Endothelial cell of umbilical vein (primary cell): ENCODE measurements around the gene CNTN1. TPM values are rescaled to one million over a fixed set of nuclear protein-coding genes. Genes with fewer than 3 reads are reported as not detected.

Source experiments
- BruUV-seq: library from RNA; stranded (reverse); fragments of 400-500 nt; replicated peaks from 2 replicates; lab custom pipeline; 2021; lab: Mats Ljungman, UMichigan
- CTCF ChIA-PET: fragments of 300-600, 350-600 bp; sonication (Branson Sonifier 250); formaldehyde crosslinking; loops from one replicate; lab custom pipeline; 2021; ENCODE audit warnings: antibody characterized with exemption, inconsistent platforms; lab: Charles Lee
- POLR2A ChIA-PET: fragments of 300-600, 350-600 bp; sonication (Branson Sonifier 250); formaldehyde crosslinking; loops from one replicate; lab custom pipeline; 2021; ENCODE audit warnings: antibody characterized with exemption, inconsistent platforms; lab: Charles Lee
- DNase-seq: peaks from one replicate; pipeline ENCODE4 v3.0.0-alpha.2; 2011; ENCODE audit warnings: low read depth, low spot score
- FAIRE-seq: peaks from 2 replicates; lab custom pipeline; 2011; peaks lifted over from hg19 to GRCh38; lab: Jason Lieb, UNC
- H2AFZ ChIP-seq: 2 replicates; pipeline ENCODE4 v1.6.0; 2012; ENCODE audit warnings: low read depth, low read length, control low read depth, inconsistent platforms
- H3K27ac ChIP-seq: 2 replicates; pipeline ENCODE4 v1.5.1; 2011; ENCODE audit warnings: low read depth, mild to moderate bottlenecking, control low read depth, low read length, moderate library complexity; ENCODE audit not compliant: insufficient read depth
- H3K27me3 ChIP-seq, 2 experiments: 2 replicates each; pipeline versions ENCODE4 v1.6.0 to v1.6.1; 2011; ENCODE audit warnings: low read length in 2 of 2, mixed read lengths in 1 of 2; ENCODE audit not compliant: control insufficient read depth in 2 of 2, insufficient read depth in 2 of 2
- H3K36me3 ChIP-seq, 2 experiments: 2 replicates in 1 of 2; 3 replicates in 1 of 2; pipeline ENCODE4 v1.5.1; 2011; ENCODE audit warnings: low read length in 2 of 2, mild to moderate bottlenecking in 1 of 2, moderate library complexity in 1 of 2; ENCODE audit not compliant: control insufficient read depth in 2 of 2, insufficient read depth in 2 of 2; ENCODE audit errors: extremely low read depth in 1 of 2
- H3K4me1 ChIP-seq: 3 replicates; pipeline ENCODE4 v1.5.1; 2011; ENCODE audit warnings: mild to moderate bottlenecking, low read length; ENCODE audit not compliant: control insufficient read depth, insufficient read depth; ENCODE audit errors: extremely low read depth
- H3K4me2 ChIP-seq: 2 replicates; pipeline ENCODE4 v1.6.1; 2011; ENCODE audit warnings: low read length, control low read depth, mixed read lengths; ENCODE audit not compliant: insufficient read depth
- H3K4me3 ChIP-seq, 3 experiments: fragments of 200-600 bp in 1 of 3; sonication (generic), shearing (Covaris generic) in 1 of 3; replicated peaks in 1 of 3; 2 replicates each; pipeline ENCODE4 v1.5.1; 2011 to 2016; ENCODE audit warnings: control low read depth in 3 of 3, low read length in 3 of 3, mild to moderate bottlenecking in 2 of 3, inconsistent platforms in 1 of 3, low read depth in 1 of 3, moderate library complexity in 1 of 3; ENCODE audit not compliant: insufficient read depth in 1 of 3
- H3K79me2 ChIP-seq: 2 replicates; pipeline ENCODE4 v1.6.0; 2012; ENCODE audit warnings: low read length, inconsistent platforms; ENCODE audit not compliant: control insufficient read depth, insufficient read depth
- H3K9ac ChIP-seq: replicated peaks from 2 replicates; pipeline ENCODE3; 2011; ENCODE audit warnings: low read length, control low read depth; ENCODE audit not compliant: insufficient read depth; ENCODE audit errors: extremely low read depth
- H3K9me1 ChIP-seq: replicated peaks from 3 replicates; pipeline ENCODE4 v1.6.0; 2011; ENCODE audit warnings: mild to moderate bottlenecking, low read length; ENCODE audit not compliant: control insufficient read depth, insufficient read depth; ENCODE audit errors: extremely low read depth
- H3K9me3 ChIP-seq: replicated peaks from 2 replicates; pipeline ENCODE4 v1.5.1; 2012; ENCODE audit warnings: low read length, inconsistent platforms; ENCODE audit not compliant: control insufficient read depth, insufficient read depth
- H4K20me1 ChIP-seq: replicated peaks from 2 replicates; pipeline ENCODE3; 2011; ENCODE audit warnings: mild to moderate bottlenecking, low read length; ENCODE audit not compliant: control insufficient read depth, insufficient read depth; ENCODE audit errors: extremely low read depth
- CTCF ChIP-seq, 2 donors: IDR thresholded peaks; 1 replicate in 1 of 2; 2 replicates in 1 of 2; pipeline ENCODE4 v1.5.1; 2011; ENCODE audit warnings: low read length in 2 of 2, mild to moderate bottlenecking in 2 of 2, moderate library complexity in 2 of 2, control low read depth in 1 of 2, inconsistent platforms in 1 of 2, low read depth in 1 of 2; ENCODE audit not compliant: insufficient read depth in 1 of 2; ENCODE audit errors: extremely low read depth in 1 of 2
- EZH2 ChIP-seq: IDR thresholded peaks from 2 replicates; pipeline ENCODE4 v1.6.1; 2012; ENCODE audit warnings: borderline replicate concordance, low read depth, mild to moderate bottlenecking, moderate library complexity, low read length, inconsistent platforms; ENCODE audit not compliant: severe bottlenecking
- FOS ChIP-seq: IDR thresholded peaks from 2 replicates; pipeline ENCODE4 v1.6.1; 2011; ENCODE audit warnings: mild to moderate bottlenecking, low read length, moderate library complexity, borderline replicate concordance; ENCODE audit not compliant: insufficient read depth
- GATA2 ChIP-seq: IDR thresholded peaks from 2 replicates; pipeline ENCODE4 v1.7.0; 2011; ENCODE audit warnings: low read depth, mild to moderate bottlenecking, moderate library complexity, mixed read lengths, low read length; ENCODE audit not compliant: insufficient read length, insufficient read depth
- JUN ChIP-seq: IDR thresholded peaks from 2 replicates; pipeline ENCODE4 v1.6.1; 2011; ENCODE audit warnings: borderline replicate concordance, low read depth; ENCODE audit not compliant: insufficient read length, insufficient read depth
- MAX ChIP-seq: IDR thresholded peaks from 2 replicates; pipeline ENCODE4 v1.6.1; 2011; ENCODE audit not compliant: insufficient read depth, insufficient read length
- MYC ChIP-seq: IDR thresholded peaks from one replicate; pipeline ENCODE4 v1.6.1; 2011; ENCODE audit warnings: mild to moderate bottlenecking, low read depth, low read length
- POLR2A ChIP-seq: IDR thresholded peaks from 2 replicates; pipeline ENCODE4 v1.6.1; 2012; ENCODE audit warnings: low read depth, mild to moderate bottlenecking, control low read depth, low read length
- POLR2AphosphoS5 ChIP-seq: IDR thresholded peaks from 2 replicates; pipeline ENCODE4 v1.6.1; 2012; ENCODE audit warnings: low read depth, mild to moderate bottlenecking, control low read depth, low read length, moderate library complexity; ENCODE audit not compliant: insufficient read depth
- dilution Hi-C: fragments of 300-500 bp; cut with MboI; formaldehyde crosslinking; loops from one replicate; pipeline ENCODE4 v1.15.0; 2019; ENCODE audit warnings: low sequenced_read_pairs; ENCODE audit not compliant: extremely low pct_ligation_motif_present
- intact Hi-C: fragments of 100-400 bp; cut with micrococcal nuclease; formaldehyde crosslinking; loops from one replicate; pipeline ENCODE4 v1.10.0; 2022
- polyA plus RNA-seq, 4 experiments: library from polyadenylated mRNA; depleted of rRNA in 3 of 4; stranded (reverse) in 3 of 4; unstranded in 1 of 4; fragments of >200 nt; gene quantifications; 2 replicates each; pipeline versions ENCODE4 v1.2.1 to v1.2.3, GENCODE V29; 2011 to 2012; ENCODE audit warnings: missing spikeins in 1 of 4
- total RNA-seq: library from RNA; stranded (reverse); gene quantifications from 2 replicates; pipeline ENCODE4 v1.2.3, GENCODE V29; 2021

Gene CNTN1
- total and polyA plus RNA-seq, 2 donors (not counting 3 experiments of a cell fraction or from before 2014, with no cell fraction given), result 0.07 TPM; not detected in 1

GRCh38 chr12:40792792-40793386, 100.7 kb downstream of the CNTN1 start:
- Histone ChIP-seq H2AFZ (no peak overlapping the region), H3K9me1 (no peaks in the 10 kb centered on the region), H3K4me2 (no peak overlapping the region), H3K9me3 (no peaks in the 10 kb centered on the region), H3K4me3 (no peak overlapping the region), H3K36me3 (no peaks in the 10 kb centered on the region), H3K79me2 (no peaks in the 10 kb centered on the region), H3K27ac (no peak overlapping the region), H4K20me1 (no peaks in the 10 kb centered on the region), H3K4me1 (no peaks in the 10 kb centered on the region), H3K27me3 (no peaks in the 10 kb centered on the region), H3K9ac (no peak overlapping the region)
- no peak for FAIRE-seq
- no peak for TF ChIP-seq GATA2
- TF ChIP-seq FOS, result no peak
- no peak for TF ChIP-seq JUN
- TF ChIP-seq MYC, result no peak
- TF ChIP-seq POLR2A, result no peak
- no peak for TF ChIP-seq CTCF (IDR thresholded peaks at IDR 0.05; ENCODE audit: extremely low read depth in 1 of 2, insufficient read depth in 1 of 2, low read depth in 1 of 2, low read length in 2 of 2)
- TF ChIP-seq EZH2, result no peak
- TF ChIP-seq POLR2AphosphoS5, result no peak
- no peak for TF ChIP-seq MAX
- dilution Hi-C loops (no loop called here), intact Hi-C loops (no loop called here)
- BruUV-seq, result no TSS peak
- DNase-seq, result no peak
- POLR2A ChIA-PET, result no interaction called here
- CTCF ChIA-PET, result no interaction called here
